Aorta (tissue), 5 donors: ENCODE measurements around the gene RALGDS. TPM values are rescaled to one million over a fixed set of nuclear protein-coding genes. Genes with fewer than 3 reads are reported as not detected.

Source experiments
- ATAC-seq: fragments of 200-7000 bp; cut with Tn5 transposase; one replicate; pipeline ENCODE4 v1.9.1; 2022; ENCODE audit warnings: moderate library complexity; ENCODE audit not compliant: low FRiP score
- DNase-seq, 2 donors: peaks; one replicate each; pipeline ENCODE4 v3.0.0-alpha.2; 2020
- H3K27ac ChIP-seq, 2 donors: one replicate each; pipeline ENCODE4 v1.5.1; 2013; ENCODE audit warnings: low read length in 2 of 2, mild to moderate bottlenecking in 2 of 2, moderate library complexity in 2 of 2, control low read depth in 1 of 2, inconsistent platforms in 1 of 2, low read depth in 1 of 2
- H3K27me3 ChIP-seq, 2 donors: one replicate each; pipeline ENCODE4 v1.6.1; 2013; ENCODE audit warnings: control low read depth in 1 of 2, low read length in 1 of 2, mild to moderate bottlenecking in 1 of 2, moderate library complexity in 1 of 2; ENCODE audit not compliant: insufficient read depth in 2 of 2, control insufficient read depth in 1 of 2
- H3K36me3 ChIP-seq, 2 donors: one replicate each; pipeline ENCODE4 v1.6.1; 2013; ENCODE audit warnings: control low read depth in 1 of 2, low read length in 1 of 2, mild to moderate bottlenecking in 1 of 2; ENCODE audit not compliant: insufficient read depth in 2 of 2, control insufficient read depth in 1 of 2
- H3K4me1 ChIP-seq, 2 donors: one replicate each; pipeline ENCODE4 v1.6.1; 2013; ENCODE audit warnings: low read length in 2 of 2, control low read depth in 1 of 2, mild to moderate bottlenecking in 1 of 2, moderate library complexity in 1 of 2; ENCODE audit not compliant: insufficient read depth in 2 of 2, control insufficient read depth in 1 of 2
- H3K4me3 ChIP-seq, 2 donors: one replicate each; pipeline ENCODE4 v1.5.1; 2013; ENCODE audit warnings: low read length in 2 of 2, control low read depth in 1 of 2, mild to moderate bottlenecking in 1 of 2
- H3K9me3 ChIP-seq: one replicate; pipeline ENCODE4 v1.6.1; 2013; ENCODE audit warnings: mild to moderate bottlenecking, low read length; ENCODE audit not compliant: control insufficient read depth
- WGBS, 2 donors: extraction: QIAGEN DNeasy Blood & Tissue Kit; methylation state at CpG; one replicate each; pipeline ENCODE4 v1.1.7; 2013; 5-methylcytosine and 5-hydroxymethylcytosine counted together
- intact Hi-C, 2 donors: fragments of 100-400 bp; cut with DNase I; formaldehyde crosslinking; loops; one replicate each; pipeline versions ENCODE4 v1.14.2 to v1.15.0; 2022
- polyA plus RNA-seq, 2 donors: library from polyadenylated mRNA; stranded (reverse); fragments of 200-250 nt; gene quantifications; one replicate each; pipeline ENCODE4 v1.2.3, GENCODE V29; 2013
- total RNA-seq, 2 donors: library from RNA; stranded (reverse); fragmentation: NEBNext Ultra II Directional; extraction: Animal tissue kit (Norgen Biotek cat#: 25700); gene quantifications; one replicate each; pipeline ENCODE4 v1.2.1, GENCODE V29; 2021
- donor health status: healthy with polysubstance abuse.
- donor health status: Bipolar disorder and iron deficiency.
- donor health status: DM: no; HTN: no; CAD: no.
- donor health status: DM: no; HTN: no; CAD: no.
- donor health status: DM: yes; HTN: yes; CAD: no.

RALGDS gene
- total and polyA plus RNA-seq, 4 donors, result 19.4 to 61.2 (median 26.4) TPM

DNA sequence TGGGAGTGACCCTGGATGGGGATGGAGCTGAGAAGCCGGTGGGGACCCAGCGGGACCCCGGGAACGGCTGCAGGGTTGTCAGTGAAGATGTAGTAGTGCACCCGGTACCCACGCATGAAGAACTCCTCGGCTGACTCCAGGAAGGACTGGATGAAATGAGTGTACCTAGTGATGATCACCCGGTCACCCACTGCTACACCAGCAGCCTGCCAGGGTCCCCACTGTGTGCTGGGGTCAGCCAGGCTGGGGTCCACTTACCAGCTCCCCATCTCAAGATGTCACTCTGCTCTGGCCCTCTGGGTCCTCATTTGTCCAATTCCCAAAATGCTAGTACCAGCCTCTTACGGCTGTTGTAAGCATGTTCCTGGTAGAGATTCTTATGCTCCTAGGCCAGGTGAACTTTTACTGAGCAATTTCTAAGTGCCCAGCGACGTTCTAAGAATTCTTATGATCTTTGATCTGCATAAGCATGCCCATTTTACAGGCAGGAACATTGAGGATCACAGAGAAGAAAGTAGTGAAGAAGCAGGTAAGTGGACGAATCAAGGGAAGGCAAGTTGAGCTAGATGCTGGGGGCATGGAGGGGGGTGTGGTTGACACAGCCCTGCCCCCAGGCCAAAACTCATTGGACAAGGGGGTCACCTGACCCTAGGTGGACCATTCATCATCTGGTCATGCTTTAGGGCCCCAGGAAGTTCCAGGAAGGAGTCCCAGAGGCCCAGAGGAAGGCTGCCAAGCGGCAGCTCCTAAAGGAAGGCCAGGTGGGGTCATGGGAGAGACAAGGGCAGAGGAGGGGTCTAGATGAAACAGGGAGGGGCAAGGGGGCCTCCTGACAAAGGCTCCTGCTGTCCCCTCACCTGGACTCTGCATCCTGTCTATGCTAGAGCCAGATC, 33.3 kb upstream of the RALGDS start:
- intact Hi-C loops, result no loop called here
- 89 to 91% methylated on average over 13 of the region's 13 CpGs for WGBS, 2 donors
- H3K4me1 ChIP-seq, result no peaks in the 10 kb centered on the region
- no peaks in the 10 kb centered on the region for H3K9me3 ChIP-seq
- H3K4me3 ChIP-seq, result no peak overlapping the region
- DNase-seq, result peak in 1 of 2 donors; percentile 42
- no peaks in the 10 kb centered on the region for H3K36me3 ChIP-seq
- no peaks in the 10 kb centered on the region for H3K27me3 ChIP-seq
- no peak overlapping the region for H3K27ac ChIP-seq
- no peak for ATAC-seq

GRCh38 chr9:133153227-133154096, 32.4 kb upstream of the RALGDS start:
- Histone ChIP-seq H3K27ac (no peak overlapping the region), H3K9me3 (no peaks in the 10 kb centered on the region), H3K36me3 (no peaks in the 10 kb centered on the region), H3K27me3 (no peaks in the 10 kb centered on the region), H3K4me1 (no peaks in the 10 kb centered on the region), H3K4me3 (no peak overlapping the region)
- 63 to 66% methylated on average over 36 of the region's 36 CpGs for WGBS, 2 donors
- intact Hi-C loops, result no loop called here
- ATAC-seq, result no peak
- DNase-seq, result peak in 1 of 2 donors; percentile 49

GRCh38 chr9:133151601-133152525, 30.8 kb upstream of the RALGDS start:
- H3K4me1 ChIP-seq, result no peaks in the 10 kb centered on the region
- H3K36me3 ChIP-seq, result no peaks in the 10 kb centered on the region
- H3K9me3 ChIP-seq, result no peaks in the 10 kb centered on the region
- H3K27ac ChIP-seq, result no peak overlapping the region
- H3K27me3 ChIP-seq, result no peaks in the 10 kb centered on the region
- H3K4me3 ChIP-seq, result no peak overlapping the region
- ATAC-seq (no peak), DNase-seq (peak in 1 of 2 donors; percentile 47)
- WGBS, 2 donors, result 84% methylated on average over 14 of the region's 14 CpGs
- intact Hi-C loops, result no loop called here

GRCh38 chr9:133151041-133151440, 30.0 kb upstream of the RALGDS start:
- ATAC-seq (no peak), DNase-seq (no peak)
- Histone ChIP-seq H3K4me1 (no peaks in the 10 kb centered on the region), H3K9me3 (no peaks in the 10 kb centered on the region), H3K36me3 (no peaks in the 10 kb centered on the region), H3K4me3 (no peak overlapping the region), H3K27me3 (no peaks in the 10 kb centered on the region), H3K27ac (no peak overlapping the region)
- WGBS, 2 donors, result 95 to 97% methylated on average over 6 of the region's 6 CpGs
- intact Hi-C loops, result no loop called here

DNA sequence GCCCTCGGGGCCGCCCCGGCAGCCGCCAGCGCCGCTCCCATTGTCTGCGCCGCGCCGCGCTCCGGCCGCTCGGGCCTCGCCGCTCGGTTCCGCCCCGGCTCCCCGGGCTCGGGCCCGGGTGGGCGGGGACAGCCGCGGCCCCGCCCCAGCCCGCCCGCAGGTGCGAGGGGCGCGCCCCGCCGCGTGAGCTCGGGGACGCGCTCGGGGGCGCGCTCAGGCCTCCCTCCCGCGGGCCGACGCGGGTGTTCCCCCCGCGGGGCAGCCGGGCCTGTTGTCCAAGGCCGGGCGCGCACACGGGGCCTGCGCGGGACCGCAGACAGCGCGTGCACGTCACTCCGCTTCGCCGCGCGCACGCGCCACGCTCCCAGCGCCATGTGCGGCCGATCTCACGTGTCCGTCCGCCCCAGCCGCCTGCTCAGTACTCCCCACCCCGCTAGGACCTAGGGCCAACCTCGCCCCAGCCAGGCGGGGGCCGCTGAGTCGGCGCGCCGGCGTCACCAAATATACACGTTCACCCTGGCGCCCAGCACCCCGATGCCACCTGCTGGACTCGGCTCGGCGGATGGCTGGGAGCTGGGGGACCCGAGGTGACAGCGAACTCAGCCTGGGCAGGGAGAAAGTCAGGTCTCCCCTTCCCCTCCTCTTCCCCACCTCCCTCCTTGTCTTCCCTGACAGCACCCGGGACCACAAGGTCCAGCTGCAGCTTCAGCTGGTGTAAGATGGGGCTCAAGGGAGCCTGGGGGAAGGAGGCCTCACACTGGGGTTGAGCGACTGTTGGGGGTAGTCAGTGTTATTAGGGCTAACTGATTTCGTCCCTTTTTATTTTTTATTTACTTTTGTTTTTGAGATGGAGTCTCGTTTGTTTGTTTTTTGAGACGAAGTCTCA, 28.3 kb upstream of the RALGDS start:
- Histone ChIP-seq H3K4me1 (no peaks in the 10 kb centered on the region), H3K4me3 (peak overlapping the region; percentile 46 to 50), H3K9me3 (no peaks in the 10 kb centered on the region), H3K36me3 (no peaks in the 10 kb centered on the region), H3K27me3 (no peaks in the 10 kb centered on the region), H3K27ac (peak overlapping the region in 1 of 2 donors; percentile 4)
- DNase-seq, result peak; percentile 93 to 96
- ATAC-seq, result peak; percentile 87
- intact Hi-C loops, result loop anchor here (2.0 to 10.0 kb wide), 3 partner anchors 29 to 115 kb away; partner anchors contain the start of genes GTF3C5 (in 1 of the 2) and RALGDS (in 1 of the 2)
- WGBS, 2 donors, result 3 to 9% methylated on average over 23 to 95 of the region's 95 CpGs

- Histone ChIP-seq H3K4me3 (peak overlapping the region; percentile 46 to 50), H3K36me3 (no peaks in the 10 kb centered on the region), H3K4me1 (no peaks in the 10 kb centered on the region), H3K9me3 (no peaks in the 10 kb centered on the region), H3K27ac (peak overlapping the region in 1 of 2 donors; percentile 39), H3K27me3 (no peaks in the 10 kb centered on the region)
- intact Hi-C loops, result loop anchor here (2.0 to 10.0 kb wide), 3 partner anchors 28 to 114 kb away; partner anchors contain the start of genes GTF3C5 (in 1 of the 2) and RALGDS (in 1 of the 2)
- DNase-seq (peak; percentile 77 to 90), ATAC-seq (peak; percentile 27)
- WGBS, 2 donors, result 6 to 12% methylated on average over 36 to 65 of the region's 65 CpGs
Observed at GRCh38 chr9:133148199-133149129, 27.4 kb upstream of the RALGDS start.
